HG02678 (cell line): ENCODE results near the gene ACAA2.
"Not testable (repeated sequence)": the region's sequence is repeated elsewhere in the genome, so short reads cannot be mapped to it uniquely, and the experiment has no call there.

Source experiments
- ATAC-seq: cut with Tn5 transposase; IDR thresholded peaks from one replicate; pipeline ENCODE4 v1.9.1; 2021; ENCODE audit warnings: mild to moderate bottlenecking, moderate library complexity; ENCODE audit not compliant: unreplicated experiment

ACAA2 gene

DNA sequence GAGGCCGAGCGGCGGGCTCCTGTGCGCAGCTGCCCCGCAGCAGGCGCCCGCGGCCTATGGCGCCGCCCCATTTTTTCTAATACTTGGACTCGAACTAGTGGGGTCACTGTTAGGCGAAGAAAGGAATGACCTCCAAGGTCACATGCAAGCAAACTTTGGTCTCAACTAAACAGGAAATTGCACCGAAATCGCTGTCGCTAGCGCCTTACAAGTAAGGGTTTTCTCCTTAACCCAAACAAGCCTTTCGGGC, 339 bp downstream of the ACAA2 start:
- peak; percentile 28 for ATAC-seq

DNA sequence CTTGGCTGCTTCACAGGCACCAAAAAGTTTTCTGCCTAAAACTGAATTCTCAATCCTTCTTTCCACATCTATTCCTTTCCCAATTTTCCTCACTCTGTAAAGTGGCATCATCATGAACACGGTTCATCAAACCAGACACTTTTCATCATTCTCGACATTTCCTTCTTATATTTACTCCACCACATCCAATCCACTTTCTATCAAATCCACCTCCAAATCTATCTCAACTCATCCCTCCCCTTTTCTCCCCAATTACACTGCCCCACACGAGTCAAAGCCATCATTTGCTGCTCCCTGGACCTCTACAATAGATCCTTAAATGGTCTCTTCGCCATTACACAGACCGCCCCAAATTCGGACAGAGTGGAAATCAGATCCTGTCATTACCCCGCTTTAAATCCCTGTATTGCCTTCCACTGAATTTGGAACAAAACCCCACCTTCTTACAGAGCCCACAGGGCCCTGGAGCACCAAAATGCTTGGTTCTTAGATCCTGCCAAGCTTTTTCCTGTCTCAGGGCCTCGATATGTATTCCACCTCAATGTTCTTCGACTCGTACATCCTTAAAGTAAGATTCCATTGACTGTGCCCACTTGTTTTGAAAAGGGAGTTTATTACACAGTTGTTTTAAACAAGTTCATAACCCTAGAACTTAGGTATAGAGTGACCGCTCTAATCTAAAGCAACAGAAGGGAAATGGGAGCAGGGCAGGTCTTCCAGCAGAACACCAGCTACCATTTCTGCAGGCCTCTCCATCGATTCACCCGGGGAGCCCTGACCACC, 856 bp downstream of the ACAA2 start:
- ATAC-seq, result no peak

DNA sequence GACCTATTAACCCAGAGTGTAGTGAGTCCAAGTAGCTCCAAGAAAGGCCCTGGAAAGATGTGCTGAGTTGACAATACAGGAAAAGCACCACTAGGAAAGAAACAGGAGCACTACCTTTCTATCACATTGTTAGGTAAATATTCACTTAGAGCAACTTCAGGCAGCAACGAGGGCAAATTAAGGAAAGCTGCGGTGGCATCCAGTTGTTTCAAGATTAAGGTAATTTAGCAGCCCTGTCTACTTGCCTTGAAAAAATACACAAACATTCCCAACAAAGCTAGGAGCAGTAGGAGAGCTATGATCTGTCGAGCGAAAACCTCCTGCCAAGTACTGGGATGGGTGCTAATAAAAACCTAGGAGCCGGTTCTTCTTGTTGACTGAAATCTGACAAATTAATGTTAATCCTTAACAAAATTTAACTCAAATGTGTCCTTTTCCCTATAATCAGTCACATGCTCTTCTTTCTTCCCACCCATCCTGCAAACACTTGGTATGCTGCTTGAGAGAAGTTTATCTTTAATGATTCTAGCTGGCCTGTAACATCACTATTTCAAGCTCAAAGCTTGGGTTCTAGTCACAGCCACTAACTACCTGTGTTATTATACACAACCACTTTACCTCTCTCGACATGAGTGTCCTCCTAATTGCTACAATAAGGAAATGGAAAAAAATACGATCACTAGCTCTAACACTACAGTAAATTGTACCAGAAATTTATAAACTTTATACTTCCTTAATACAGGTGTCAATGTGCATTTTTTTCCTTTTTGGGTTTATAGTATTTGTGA, 2.0 kb downstream of the ACAA2 start:
- ATAC-seq, result no peak

DNA sequence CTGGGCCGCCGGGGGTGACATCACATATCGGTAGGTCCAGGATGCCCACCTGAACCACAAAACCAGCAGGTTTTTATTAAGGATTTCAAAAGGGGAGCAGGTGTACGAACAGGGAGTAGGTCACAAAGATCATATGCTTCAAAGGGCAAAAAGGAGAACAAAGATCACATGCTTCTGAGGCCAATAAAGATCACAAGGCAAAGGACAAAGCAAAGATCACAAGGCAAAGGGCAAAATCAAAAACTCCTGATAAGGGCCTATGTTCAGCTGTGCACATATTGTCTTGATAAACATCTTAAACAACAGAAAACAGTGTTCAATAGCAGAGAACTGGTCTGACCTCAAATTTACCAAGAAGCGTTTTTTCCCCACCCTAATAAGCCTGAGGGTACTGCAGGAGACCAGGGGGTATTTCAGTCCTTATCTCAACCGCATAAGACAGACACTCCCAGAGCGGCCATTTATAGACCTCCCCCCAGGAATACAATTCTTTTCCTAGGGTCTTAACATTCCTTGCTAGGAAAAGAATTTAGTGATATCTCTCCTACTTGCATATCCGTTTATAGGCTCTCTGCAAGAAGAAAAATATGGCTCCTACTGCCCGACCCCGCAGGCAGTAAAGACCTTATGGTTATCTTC, 4.7 kb downstream of the ACAA2 start:
- not testable (repeated sequence) for ATAC-seq

DNA sequence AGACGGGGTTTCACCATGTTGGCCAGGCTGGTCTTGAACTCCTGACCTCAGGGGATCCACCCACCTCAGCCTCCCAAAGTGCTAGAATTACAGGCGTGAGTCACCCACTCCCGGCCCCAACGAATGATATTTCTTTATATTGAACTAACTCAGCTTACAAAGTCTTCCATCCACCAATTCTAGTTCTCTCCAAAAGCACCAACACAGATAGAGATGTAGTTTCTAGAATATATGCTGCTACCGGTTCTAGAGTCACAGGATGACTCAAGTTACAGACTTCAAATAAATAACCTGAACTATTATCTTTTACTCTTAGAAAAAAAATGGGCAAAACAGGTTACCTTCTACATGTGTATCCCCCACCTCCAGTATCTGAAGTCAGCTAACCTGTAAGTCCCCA, 9.2 kb downstream of the ACAA2 start:
- no peak for ATAC-seq

GRCh38 chr18:49802623-49803022, 10.7 kb downstream of the ACAA2 start:
- ATAC-seq, result no peak

GRCh38 chr18:49800491-49800890, 12.8 kb downstream of the ACAA2 start:
- not testable (repeated sequence) for ATAC-seq

DNA sequence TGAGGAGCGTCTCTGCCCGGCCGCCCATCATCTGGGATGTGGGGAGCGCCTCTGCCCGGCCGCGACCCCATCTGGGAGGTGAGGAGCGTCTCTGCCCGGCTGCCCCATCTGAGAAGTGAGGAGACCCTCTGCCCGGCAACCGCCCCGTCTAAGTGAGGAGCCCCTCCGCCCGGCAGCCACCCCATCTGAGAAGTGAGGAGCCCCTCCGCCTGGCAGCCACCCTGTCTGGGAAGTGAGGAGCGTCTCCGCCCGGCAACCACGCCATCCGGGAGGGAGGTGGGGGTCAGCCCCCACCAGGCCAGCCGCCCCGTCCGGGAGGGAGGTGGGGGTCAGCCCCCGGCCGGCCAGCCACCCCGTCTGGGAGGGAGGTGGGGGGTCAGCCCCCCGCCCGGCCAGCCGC, 13.5 kb downstream of the ACAA2 start:
- not testable (repeated sequence) for ATAC-seq

DNA sequence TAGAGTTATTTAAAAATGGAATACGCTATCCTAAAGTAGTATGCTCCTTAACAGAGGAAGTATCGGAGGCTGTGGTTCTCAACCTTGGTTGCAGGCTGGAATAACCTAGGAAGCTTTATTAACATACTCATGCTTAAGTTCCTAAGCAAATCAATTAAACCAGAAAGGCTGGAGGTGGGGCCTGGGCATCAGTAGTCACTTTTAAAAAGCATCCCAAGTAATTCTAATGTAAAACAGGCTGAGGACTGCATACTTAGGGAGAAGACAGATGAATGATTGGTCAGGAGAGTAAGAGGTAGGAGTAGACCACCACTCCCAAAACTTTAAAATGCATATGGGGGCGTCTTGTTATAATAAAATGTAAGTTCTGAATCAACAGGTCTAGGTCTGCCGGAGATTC, 15.3 kb downstream of the ACAA2 start:
- ATAC-seq, result no peak

DNA sequence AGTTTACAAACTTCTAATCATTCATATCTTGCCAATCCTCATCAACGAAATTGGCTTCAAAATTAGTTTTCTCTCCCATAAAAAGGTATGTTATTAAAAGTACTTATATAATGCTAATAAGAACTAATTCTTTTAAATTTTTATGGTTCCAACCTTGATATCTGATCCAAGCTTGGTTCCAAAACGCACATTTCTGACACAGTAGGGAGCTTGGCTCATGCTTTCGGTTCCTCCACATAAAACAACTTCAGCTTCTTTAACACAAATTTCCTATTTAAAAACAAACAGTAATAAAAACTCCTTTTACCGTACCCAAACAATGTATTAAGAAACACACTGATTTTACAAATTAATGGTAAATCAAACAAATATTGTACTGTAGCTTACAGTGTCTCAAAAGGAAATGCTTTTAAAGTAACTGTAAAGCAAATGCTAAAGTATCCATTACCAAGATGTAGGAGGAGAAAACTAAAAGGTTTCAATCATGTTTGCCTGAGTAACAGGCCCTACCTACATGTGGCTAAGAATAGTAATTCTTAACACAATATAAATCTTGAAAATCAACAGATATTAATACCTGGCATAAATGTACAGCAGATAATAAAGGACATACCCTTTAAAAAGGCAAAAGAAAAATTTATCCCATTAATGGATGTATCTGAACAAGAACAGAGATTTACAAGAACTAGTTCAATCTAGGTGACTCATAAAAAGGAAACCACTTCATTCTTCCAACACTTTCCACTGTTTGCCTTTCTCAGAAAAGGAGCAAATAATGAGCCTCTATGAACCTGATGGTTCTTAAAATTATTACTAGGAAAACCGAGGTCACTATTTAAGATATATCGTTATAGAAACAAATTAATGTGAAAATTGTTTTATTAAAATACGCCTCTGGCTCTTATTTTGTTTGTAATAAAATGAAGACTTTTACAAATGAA, 17.5 kb downstream of the ACAA2 start:
- ATAC-seq, result no peak

DNA sequence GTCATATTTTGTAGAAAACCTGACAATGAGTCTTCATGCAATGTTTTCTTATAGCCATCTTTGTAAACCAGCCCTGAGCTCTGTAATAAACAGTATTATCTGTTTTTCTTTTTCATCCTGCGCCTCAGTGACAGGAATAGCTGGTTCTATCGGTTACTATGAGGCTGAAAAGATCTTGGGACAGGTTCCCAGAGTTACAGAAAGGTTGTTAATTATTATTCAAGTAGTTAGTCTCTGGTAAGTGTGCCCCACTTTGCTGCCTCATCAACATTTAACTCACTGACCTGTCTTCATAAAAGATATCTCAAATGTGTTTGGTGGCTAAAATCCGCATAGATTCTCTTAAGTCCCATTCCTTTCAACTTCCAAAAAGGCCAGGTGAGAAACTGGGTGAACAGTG, 18.6 kb downstream of the ACAA2 start:
- ATAC-seq, result no peak

- ATAC-seq, result not testable (repeated sequence)
These were observed 23.7 kb downstream of the ACAA2 start for GRCh38 chr18:49789560-49790134.

GRCh38 chr18:49788327-49788898, 24.9 kb downstream of the ACAA2 start:
- ATAC-seq, result peak; percentile 73

GRCh38 chr18:49786019-49786720, 27.2 kb downstream of the ACAA2 start:
- ATAC-seq, result no peak

DNA sequence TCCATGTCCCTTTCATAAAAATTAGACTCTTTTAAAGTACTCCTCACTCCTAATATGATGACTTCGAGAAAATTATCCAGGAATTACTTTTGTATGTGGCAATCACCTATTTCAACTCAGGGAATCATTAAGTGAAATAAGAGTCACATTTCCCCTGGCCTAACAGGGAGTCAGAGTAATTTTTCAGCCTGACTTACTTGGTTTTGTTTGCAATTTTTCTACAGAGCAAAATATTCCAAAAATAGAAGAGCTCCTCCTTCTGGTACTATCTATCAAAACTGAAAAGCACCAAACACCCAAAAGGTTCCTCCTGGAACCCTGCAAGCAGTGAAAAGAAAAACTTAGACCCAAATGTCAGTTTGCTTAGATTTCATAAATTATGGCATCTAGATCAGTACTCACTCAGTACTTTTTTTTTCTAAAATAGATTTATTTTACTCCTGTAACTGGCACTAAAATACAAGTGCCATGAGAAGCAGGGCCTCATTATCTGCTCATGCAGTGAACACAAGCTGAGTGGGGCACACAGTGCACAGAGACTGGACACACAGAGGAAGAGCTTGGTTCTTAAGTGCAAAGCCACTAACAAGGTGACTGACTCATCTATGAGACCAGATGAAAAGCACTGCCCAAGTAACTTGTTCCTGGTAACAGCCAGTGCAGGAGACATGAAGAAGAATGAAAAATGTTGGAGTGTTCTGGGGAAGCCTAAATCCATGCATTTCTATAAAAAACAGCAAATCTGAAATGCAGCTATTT, 28.7 kb downstream of the ACAA2 start:
- no peak for ATAC-seq

- not testable (repeated sequence) for ATAC-seq
These were observed 29.7 kb downstream of the ACAA2 start for GRCh38 chr18:49783631-49784030.

DNA sequence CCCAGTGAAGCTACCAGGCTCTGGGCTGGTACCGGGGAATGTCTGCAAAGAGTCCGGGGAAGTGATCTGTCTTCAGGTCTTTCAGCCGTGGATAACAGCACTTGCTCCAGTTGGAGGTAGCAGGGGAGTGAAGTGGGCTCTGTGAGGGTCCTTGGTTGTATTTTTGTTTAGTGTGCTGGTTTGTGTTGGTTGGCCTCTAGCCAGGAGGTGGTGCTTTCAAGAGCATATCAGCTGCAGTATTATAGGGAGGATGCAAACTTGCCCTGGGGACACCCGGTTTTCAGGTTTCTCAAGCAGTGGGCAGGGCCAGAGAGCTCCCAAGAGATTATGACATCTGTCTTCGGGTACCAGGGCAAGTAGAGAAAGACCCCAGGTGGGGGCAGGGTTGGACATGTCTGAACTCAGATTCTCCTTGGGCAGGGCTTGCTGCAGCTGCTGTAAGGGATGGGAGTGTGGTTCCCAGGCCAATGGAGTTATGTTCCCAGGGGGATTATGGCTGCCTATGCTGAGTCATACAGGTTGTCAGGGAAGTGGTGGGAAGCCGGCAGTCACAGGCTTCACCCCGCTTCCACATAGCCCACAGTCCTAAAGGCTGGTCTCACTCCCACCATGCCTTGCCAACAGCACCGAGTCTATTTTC, 34.4 kb downstream of the ACAA2 start:
- no peak for ATAC-seq

DNA sequence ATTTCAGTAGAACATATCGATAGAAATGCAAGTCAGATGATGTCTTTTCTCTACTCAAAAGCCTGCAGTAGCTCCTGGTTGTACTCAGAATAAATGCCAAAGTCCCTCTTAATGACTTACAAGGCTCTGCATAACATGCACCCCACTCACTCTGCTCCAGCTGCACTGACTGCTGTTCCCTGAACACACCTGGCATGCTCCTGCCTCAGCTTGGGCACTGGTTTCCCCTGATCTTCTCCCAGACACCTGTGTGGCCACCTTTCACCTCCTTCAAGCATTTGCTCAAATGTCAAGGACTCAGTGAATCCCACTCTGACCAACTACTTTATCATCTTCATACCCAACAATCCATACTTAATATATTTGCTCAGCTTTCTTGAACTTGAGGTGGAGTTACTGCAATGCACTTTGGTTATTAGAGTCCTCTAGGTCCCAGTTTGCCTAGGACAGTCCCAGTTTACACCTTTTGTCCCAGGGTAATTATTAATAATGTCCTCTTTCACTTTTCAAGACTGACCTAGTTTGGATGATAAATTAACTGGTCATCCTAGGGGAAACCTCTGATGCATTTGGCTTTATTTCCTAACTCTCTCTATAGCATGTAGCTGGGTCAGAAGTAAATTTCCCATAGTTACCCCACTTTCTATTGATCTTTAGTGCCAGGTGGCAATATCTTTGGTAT, 44.1 kb downstream of the ACAA2 start:
- no peak for ATAC-seq
